Vagina (tissue), 2 donors: ENCODE measurements around the gene TGIF2.

Source experiments
- POLR2AphosphoS5 ChIP-seq, 2 donors: sonication (generic); formaldehyde crosslinking; IDR thresholded peaks; one replicate each; pipeline ENCODE4 v1.9.0; 2017; ENCODE audit warnings: antibody characterized with exemption in 2 of 2, mild to moderate bottlenecking in 2 of 2, low read depth in 1 of 2; ENCODE audit not compliant: insufficient read depth in 1 of 2
- TF ChIP-seq, protein P1 (sequence below), 3 experiments: fragments of 450-650 bp in 2 of 3; fragments of 200-600 bp in 1 of 3; sonication (generic) in 1 of 3; IDR thresholded peaks; one replicate each; pipeline ENCODE4 v1.5.1; 2017 to 2019; ENCODE audit warnings: antibody characterized with exemption in 3 of 3, mild to moderate bottlenecking in 2 of 3, moderate library complexity in 2 of 3

DNA sequence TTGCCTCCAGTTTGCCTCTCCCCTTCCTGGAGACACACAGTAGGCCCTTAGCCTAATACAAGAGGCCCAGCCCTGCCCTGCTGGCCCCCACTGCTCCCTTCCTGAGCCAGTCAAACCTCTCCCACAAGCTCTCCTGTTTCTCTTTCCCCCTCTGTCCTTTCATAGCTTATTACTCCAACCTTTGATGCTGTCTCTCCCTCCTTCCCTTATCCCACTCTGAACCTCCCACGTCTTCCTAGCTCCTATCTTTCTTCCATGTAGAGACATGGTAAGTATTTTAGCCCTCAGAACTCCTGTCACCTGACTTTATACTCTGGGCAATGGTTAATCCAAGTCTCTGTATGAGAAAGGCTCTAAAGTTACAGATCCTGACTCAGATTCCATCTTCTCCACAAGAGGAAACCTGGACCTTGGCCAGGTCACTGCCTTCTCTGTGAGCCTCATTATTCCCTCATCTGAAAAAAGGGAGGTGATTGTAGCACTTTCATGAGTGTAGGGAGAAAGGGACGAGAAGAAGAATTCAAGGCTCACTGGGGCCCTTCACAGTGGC, 6.7 kb downstream of the TGIF2 start:
- TF ChIP-seq, protein P1, sequence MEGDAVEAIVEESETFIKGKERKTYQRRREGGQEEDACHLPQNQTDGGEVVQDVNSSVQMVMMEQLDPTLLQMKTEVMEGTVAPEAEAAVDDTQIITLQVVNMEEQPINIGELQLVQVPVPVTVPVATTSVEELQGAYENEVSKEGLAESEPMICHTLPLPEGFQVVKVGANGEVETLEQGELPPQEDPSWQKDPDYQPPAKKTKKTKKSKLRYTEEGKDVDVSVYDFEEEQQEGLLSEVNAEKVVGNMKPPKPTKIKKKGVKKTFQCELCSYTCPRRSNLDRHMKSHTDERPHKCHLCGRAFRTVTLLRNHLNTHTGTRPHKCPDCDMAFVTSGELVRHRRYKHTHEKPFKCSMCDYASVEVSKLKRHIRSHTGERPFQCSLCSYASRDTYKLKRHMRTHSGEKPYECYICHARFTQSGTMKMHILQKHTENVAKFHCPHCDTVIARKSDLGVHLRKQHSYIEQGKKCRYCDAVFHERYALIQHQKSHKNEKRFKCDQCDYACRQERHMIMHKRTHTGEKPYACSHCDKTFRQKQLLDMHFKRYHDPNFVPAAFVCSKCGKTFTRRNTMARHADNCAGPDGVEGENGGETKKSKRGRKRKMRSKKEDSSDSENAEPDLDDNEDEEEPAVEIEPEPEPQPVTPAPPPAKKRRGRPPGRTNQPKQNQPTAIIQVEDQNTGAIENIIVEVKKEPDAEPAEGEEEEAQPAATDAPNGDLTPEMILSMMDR (IDR thresholded peaks at IDR 0.05): no peak
- no peak for TF ChIP-seq POLR2AphosphoS5 (IDR thresholded peaks at IDR 0.05; ENCODE audit: insufficient read depth in 1 of 2, low read depth in 1 of 2)
